ENCODE measurements around the gene KBTBD12.
"Not testable (repeated sequence)": the region's sequence is repeated elsewhere in the genome, so short reads cannot be mapped to it uniquely, and the experiment has no call there.

KBTBD12 gene

GRCh38 chr3:127915115-127915936, at the start of gene KBTBD12:
KBTBD12 (plus strand) TSS chr3:127915232; CDS start chr3:127923062, 7,830 bp downstream.
- Histone ChIP-seq H3K36me3 (ENCODE audit: insufficient read depth, low read length) (no peaks in the 10 kb centered on the region), H3K4me1 (ENCODE audit: insufficient read depth, low read length) (no peaks in the 10 kb centered on the region), H3K9ac (ENCODE audit: low read depth, low read length) (peak within 1 kb of the TSS; percentile 30; the same call in 1 of the 2 replicates), H3K9me3 (ENCODE audit: control insufficient read depth, insufficient read depth, low read length) (no peaks in the 10 kb centered on the region)

GRCh38 chr3:127865941-127866340, 49.1 kb upstream of the KBTBD12 start:
- Histone ChIP-seq H3K9me3 (ENCODE audit: control insufficient read depth, insufficient read depth, low read length) (no peaks in the 10 kb centered on the region), H3K4me1 (ENCODE audit: insufficient read depth, low read length) (no peaks in the 10 kb centered on the region), H3K9ac (ENCODE audit: low read depth, low read length) (no peak overlapping the region), H3K36me3 (ENCODE audit: insufficient read depth, low read length) (no peaks in the 10 kb centered on the region)

- Histone ChIP-seq H3K9me3 (ENCODE audit: control insufficient read depth, insufficient read depth, low read length) (no peaks in the 10 kb centered on the region), H3K36me3 (ENCODE audit: insufficient read depth, low read length) (no peaks in the 10 kb centered on the region), H3K4me1 (ENCODE audit: insufficient read depth, low read length) (no peaks in the 10 kb centered on the region), H3K9ac (ENCODE audit: low read depth, low read length) (no peak overlapping the region)
Observed at GRCh38 chr3:127867412-127867811, 47.6 kb upstream of the KBTBD12 start.

GRCh38 chr3:127867986-127868385, 47.0 kb upstream of the KBTBD12 start:
- no peaks in the 10 kb centered on the region for H3K4me1 ChIP-seq (ENCODE audit: insufficient read depth, low read length)
- no peaks in the 10 kb centered on the region for H3K9me3 ChIP-seq (ENCODE audit: control insufficient read depth, insufficient read depth, low read length)

GRCh38 chr3:127870156-127870555, 44.9 kb upstream of the KBTBD12 start:
- no peaks in the 10 kb centered on the region for H3K4me1 ChIP-seq (ENCODE audit: insufficient read depth, low read length)
- H3K9ac ChIP-seq (ENCODE audit: low read depth, low read length): no peak overlapping the region
- H3K36me3 ChIP-seq (ENCODE audit: insufficient read depth, low read length): no peaks in the 10 kb centered on the region
- H3K9me3 ChIP-seq (ENCODE audit: control insufficient read depth, insufficient read depth, low read length): no peaks in the 10 kb centered on the region

More at GRCh38 chr3:127867986-127868385, 47.0 kb upstream of the KBTBD12 start:
- no peak overlapping the region for H3K9ac ChIP-seq (ENCODE audit: low read depth, low read length)
- H3K36me3 ChIP-seq (ENCODE audit: insufficient read depth, low read length): no peaks in the 10 kb centered on the region

- not testable (repeated sequence) for H3K36me3 ChIP-seq (ENCODE audit: insufficient read depth, low read length); H3K9ac ChIP-seq (ENCODE audit: low read depth, low read length); H3K9me3 ChIP-seq (ENCODE audit: control insufficient read depth, insufficient read depth, low read length); H3K4me1 ChIP-seq (ENCODE audit: insufficient read depth, low read length)
Observed at GRCh38 chr3:127874097-127874496, 40.9 kb upstream of the KBTBD12 start.

GRCh38 chr3:127881586-127881985, 33.4 kb upstream of the KBTBD12 start:
- H3K9me3 ChIP-seq (ENCODE audit: control insufficient read depth, insufficient read depth, low read length): no peaks in the 10 kb centered on the region
- H3K9ac ChIP-seq (ENCODE audit: low read depth, low read length): no peak overlapping the region
- H3K36me3 ChIP-seq (ENCODE audit: insufficient read depth, low read length): no peaks in the 10 kb centered on the region
- H3K4me1 ChIP-seq (ENCODE audit: insufficient read depth, low read length): no peaks in the 10 kb centered on the region

GRCh38 chr3:127884041-127884440, 31.0 kb upstream of the KBTBD12 start:
- no peaks in the 10 kb centered on the region for H3K36me3 ChIP-seq (ENCODE audit: insufficient read depth, low read length)
- no peak overlapping the region for H3K9ac ChIP-seq (ENCODE audit: low read depth, low read length)
- H3K4me1 ChIP-seq (ENCODE audit: insufficient read depth, low read length): no peaks in the 10 kb centered on the region
- no peaks in the 10 kb centered on the region for H3K9me3 ChIP-seq (ENCODE audit: control insufficient read depth, insufficient read depth, low read length)

GRCh38 chr3:127886231-127886955, 28.6 kb upstream of the KBTBD12 start:
- Histone ChIP-seq H3K9me3 (ENCODE audit: control insufficient read depth, insufficient read depth, low read length) (peaks cover 8% of the 10 kb centered on the region; the same call in 1 of the 2 replicates), H3K36me3 (ENCODE audit: insufficient read depth, low read length) (no peaks in the 10 kb centered on the region), H3K9ac (ENCODE audit: low read depth, low read length) (no peak overlapping the region), H3K4me1 (ENCODE audit: insufficient read depth, low read length) (no peaks in the 10 kb centered on the region)

GRCh38 chr3:127886956-127887231, 28.1 kb upstream of the KBTBD12 start:
- no peak overlapping the region for H3K9ac ChIP-seq (ENCODE audit: low read depth, low read length)
- H3K9me3 ChIP-seq (ENCODE audit: control insufficient read depth, insufficient read depth, low read length): peaks cover 8% of the 10 kb centered on the region; the same call in 1 of the 2 replicates
- H3K4me1 ChIP-seq (ENCODE audit: insufficient read depth, low read length): no peaks in the 10 kb centered on the region
- no peaks in the 10 kb centered on the region for H3K36me3 ChIP-seq (ENCODE audit: insufficient read depth, low read length)

- Histone ChIP-seq H3K9me3 (ENCODE audit: control insufficient read depth, insufficient read depth, low read length) (peaks cover 8% of the 10 kb centered on the region; the same call in 1 of the 2 replicates), H3K36me3 (ENCODE audit: insufficient read depth, low read length) (no peaks in the 10 kb centered on the region), H3K9ac (ENCODE audit: low read depth, low read length) (no peak overlapping the region), H3K4me1 (ENCODE audit: insufficient read depth, low read length) (no peaks in the 10 kb centered on the region)
Observed at GRCh38 chr3:127887321-127887720, 27.7 kb upstream of the KBTBD12 start.

GRCh38 chr3:127888156-127888555, 26.9 kb upstream of the KBTBD12 start:
- no peaks in the 10 kb centered on the region for H3K4me1 ChIP-seq (ENCODE audit: insufficient read depth, low read length)
- no peaks in the 10 kb centered on the region for H3K36me3 ChIP-seq (ENCODE audit: insufficient read depth, low read length)
- H3K9ac ChIP-seq (ENCODE audit: low read depth, low read length): no peak overlapping the region
- peaks cover 8% of the 10 kb centered on the region; the same call in 1 of the 2 replicates for H3K9me3 ChIP-seq (ENCODE audit: control insufficient read depth, insufficient read depth, low read length)

GRCh38 chr3:127888564-127889107, 26.4 kb upstream of the KBTBD12 start:
- H3K4me1 ChIP-seq (ENCODE audit: insufficient read depth, low read length): no peaks in the 10 kb centered on the region
- no peaks in the 10 kb centered on the region for H3K36me3 ChIP-seq (ENCODE audit: insufficient read depth, low read length)
- H3K9me3 ChIP-seq (ENCODE audit: control insufficient read depth, insufficient read depth, low read length): peaks cover 8% of the 10 kb centered on the region; the same call in 1 of the 2 replicates
- H3K9ac ChIP-seq (ENCODE audit: low read depth, low read length): no peak overlapping the region

- Histone ChIP-seq H3K4me1 (ENCODE audit: insufficient read depth, low read length) (no peaks in the 10 kb centered on the region), H3K9me3 (ENCODE audit: control insufficient read depth, insufficient read depth, low read length) (peaks cover 8% of the 10 kb centered on the region; the same call in 1 of the 2 replicates), H3K9ac (ENCODE audit: low read depth, low read length) (no peak overlapping the region), H3K36me3 (ENCODE audit: insufficient read depth, low read length) (no peaks in the 10 kb centered on the region)
Observed at GRCh38 chr3:127889461-127889863, 25.6 kb upstream of the KBTBD12 start.
